Adipocyte (in vitro differentiated cells): ENCODE data around the gene FASTKD1.
"Not testable (repeated sequence)": the region's sequence is repeated elsewhere in the genome, so short reads cannot be mapped to it uniquely, and the experiment has no call there.

Experiments used
- DNase-seq: peaks from one replicate; pipeline ENCODE4 v3.0.0-alpha.2; 2015; ENCODE audit warnings: low read depth
- H3K27me3 ChIP-seq: replicated peaks from 2 replicates; pipeline ENCODE4 v1.7.0; 2013; ENCODE audit warnings: mild to moderate bottlenecking, low read length, moderate library complexity; ENCODE audit not compliant: control insufficient read depth, insufficient read depth
- H3K36me3 ChIP-seq: 2 replicates; pipeline ENCODE4 v1.7.0; 2013; ENCODE audit warnings: low read length, mild to moderate bottlenecking, moderate library complexity; ENCODE audit not compliant: control insufficient read depth, insufficient read depth, severe bottlenecking
- H3K4me1 ChIP-seq: 2 replicates; pipeline ENCODE4 v1.7.0; 2013; ENCODE audit warnings: mild to moderate bottlenecking, low read length, moderate library complexity; ENCODE audit not compliant: control insufficient read depth, insufficient read depth
- H3K4me3 ChIP-seq: 2 replicates; pipeline ENCODE4 v1.7.0; 2013; ENCODE audit warnings: mild to moderate bottlenecking, low read length, moderate library complexity
- H3K9ac ChIP-seq: 2 replicates; pipeline ENCODE4 v1.7.0; 2013; ENCODE audit warnings: mild to moderate bottlenecking, low read length, moderate library complexity
- H3K9me3 ChIP-seq: 2 replicates; pipeline ENCODE4 v1.7.0; 2013; ENCODE audit warnings: mild to moderate bottlenecking, low read length, moderate library complexity; ENCODE audit not compliant: control insufficient read depth

Gene FASTKD1

GRCh38 chr2:169584005-169584877 is 10.6 kb upstream of the FASTKD1 start, which contains the start of gene PPIG:
Gene PPIG, plus strand, starts transcription at chr2:169584351. Its CDS starts 19,691 bp downstream, at chr2:169604042.
- Histone ChIP-seq H3K9ac (peak within 1 kb of the TSS; percentile 98), H3K27me3 (no peaks in the 10 kb centered on the region), H3K9me3 (no peaks in the 10 kb centered on the region), H3K4me3 (peak within 1 kb of the TSS; percentile 92), H3K36me3 (no peaks in the 10 kb centered on the region), H3K4me1 (peaks cover 20% of the 10 kb centered on the region)
- DNase-seq = peak; percentile 97

DNA sequence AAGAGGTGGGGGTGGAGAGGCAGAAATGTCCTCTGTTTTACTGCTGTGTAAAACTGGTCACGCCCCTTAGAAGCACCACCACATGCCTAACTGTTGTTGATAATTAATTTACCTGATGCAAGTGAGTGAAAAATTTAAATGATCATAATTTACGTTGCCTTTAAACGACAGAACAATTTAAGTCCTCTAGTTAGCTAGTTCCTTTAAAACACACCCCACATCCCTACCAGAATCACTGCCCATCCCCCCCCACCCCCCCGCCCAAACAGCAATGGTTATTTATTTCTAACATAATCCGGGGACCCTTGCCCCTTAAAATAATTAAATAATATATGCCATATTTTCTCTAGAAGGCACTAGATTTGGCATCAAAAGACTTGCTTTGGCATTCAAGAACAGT is 9.9 kb upstream of the FASTKD1 start:
- Histone ChIP-seq H3K4me3 (peak overlapping the region; percentile 92), H3K36me3 (no peaks in the 10 kb centered on the region), H3K27me3 (no peaks in the 10 kb centered on the region), H3K4me1 (peaks cover 20% of the 10 kb centered on the region), H3K9ac (no peak overlapping the region), H3K9me3 (no peaks in the 10 kb centered on the region)
- no peak for DNase-seq

- peaks cover 20% of the 10 kb centered on the region for H3K4me1 ChIP-seq
- not testable (repeated sequence) for H3K9ac ChIP-seq, H3K36me3 ChIP-seq, DNase-seq, H3K9me3 ChIP-seq, H3K27me3 ChIP-seq, H3K4me3 ChIP-seq
Measured at GRCh38 chr2:169582552-169583266, 9.0 kb upstream of the FASTKD1 start.

DNA sequence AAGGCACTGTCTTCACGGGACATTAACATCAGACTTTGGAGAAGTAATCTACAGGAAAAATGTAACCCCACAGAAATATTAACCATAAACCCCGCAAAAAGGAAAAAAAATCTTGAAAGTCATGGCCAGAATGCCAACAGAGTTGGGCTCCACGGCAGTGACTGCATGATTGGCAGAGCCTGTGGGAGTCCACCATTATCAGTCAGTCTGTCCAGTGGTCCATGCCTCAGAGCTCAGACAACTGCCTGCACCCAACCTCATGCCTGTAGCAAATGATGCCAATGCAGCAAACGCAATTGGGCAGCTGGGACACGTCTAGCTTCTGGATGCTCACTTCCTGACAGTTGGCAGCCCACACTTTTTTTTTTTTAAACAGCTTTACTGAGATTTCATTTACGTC is 5.4 kb upstream of the FASTKD1 start:
- Histone ChIP-seq H3K9me3 (no peaks in the 10 kb centered on the region), H3K27me3 (no peaks in the 10 kb centered on the region), H3K9ac (no peak overlapping the region), H3K4me1 (peaks cover 3% of the 10 kb centered on the region), H3K36me3 (no peaks in the 10 kb centered on the region), H3K4me3 (no peak overlapping the region)
- no peak for DNase-seq

GRCh38 chr2:169575264-169575663 is 1.6 kb upstream of the FASTKD1 start:
- peaks cover 14% of the 10 kb centered on the region for H3K4me1 ChIP-seq
- H3K9me3 ChIP-seq, DNase-seq, H3K36me3 ChIP-seq, H3K4me3 ChIP-seq, H3K27me3 ChIP-seq, H3K9ac ChIP-seq: not testable (repeated sequence)

GRCh38 chr2:169574539-169574938 is 874 bp upstream of the FASTKD1 start:
- H3K4me3 ChIP-seq, DNase-seq, H3K36me3 ChIP-seq, H3K27me3 ChIP-seq, H3K9ac ChIP-seq, H3K9me3 ChIP-seq: not testable (repeated sequence)
- peaks cover 14% of the 10 kb centered on the region for H3K4me1 ChIP-seq

- DNase-seq = no peak
- H3K9me3 ChIP-seq = no peaks in the 10 kb centered on the region
- H3K27me3 ChIP-seq = no peaks in the 10 kb centered on the region
- peak overlapping the region; percentile 96 for H3K4me3 ChIP-seq
- peak overlapping the region; percentile 93 for H3K9ac ChIP-seq
- H3K36me3 ChIP-seq = no peaks in the 10 kb centered on the region
- peaks cover 14% of the 10 kb centered on the region for H3K4me1 ChIP-seq
Measured at GRCh38 chr2:169573974-169574299, 272 bp upstream of the FASTKD1 start.

DNA sequence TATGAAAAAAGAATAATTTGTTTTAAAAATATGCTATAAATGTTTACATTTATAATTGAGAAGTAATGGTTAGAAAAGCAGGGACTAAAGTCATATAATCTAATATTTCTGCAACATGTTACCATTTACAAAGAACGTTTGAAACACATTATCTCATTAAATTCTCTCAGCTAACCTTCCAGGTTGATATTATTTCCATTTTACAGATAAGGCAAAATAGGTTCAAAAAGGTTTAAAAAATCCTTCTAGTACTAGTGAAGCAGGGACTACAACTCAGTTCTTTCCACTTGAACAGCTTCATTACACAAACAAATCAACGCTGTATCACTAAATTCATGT is 875 bp downstream of the FASTKD1 start:
- H3K27me3 ChIP-seq = no peaks in the 10 kb centered on the region
- H3K4me3 ChIP-seq = peak overlapping the region; percentile 96
- no peaks in the 10 kb centered on the region for H3K36me3 ChIP-seq
- DNase-seq = no peak
- peak overlapping the region; percentile 93 for H3K9ac ChIP-seq
- H3K9me3 ChIP-seq = no peaks in the 10 kb centered on the region
- H3K4me1 ChIP-seq = peaks cover 14% of the 10 kb centered on the region

- H3K9me3 ChIP-seq = no peaks in the 10 kb centered on the region
- no peaks in the 10 kb centered on the region for H3K36me3 ChIP-seq
- no peak overlapping the region for H3K4me3 ChIP-seq
- DNase-seq = no peak
- H3K27me3 ChIP-seq = no peaks in the 10 kb centered on the region
- no peak overlapping the region for H3K9ac ChIP-seq
- H3K4me1 ChIP-seq = peaks cover 14% of the 10 kb centered on the region
Measured at GRCh38 chr2:169572189-169572588, 1.5 kb downstream of the FASTKD1 start.

DNA sequence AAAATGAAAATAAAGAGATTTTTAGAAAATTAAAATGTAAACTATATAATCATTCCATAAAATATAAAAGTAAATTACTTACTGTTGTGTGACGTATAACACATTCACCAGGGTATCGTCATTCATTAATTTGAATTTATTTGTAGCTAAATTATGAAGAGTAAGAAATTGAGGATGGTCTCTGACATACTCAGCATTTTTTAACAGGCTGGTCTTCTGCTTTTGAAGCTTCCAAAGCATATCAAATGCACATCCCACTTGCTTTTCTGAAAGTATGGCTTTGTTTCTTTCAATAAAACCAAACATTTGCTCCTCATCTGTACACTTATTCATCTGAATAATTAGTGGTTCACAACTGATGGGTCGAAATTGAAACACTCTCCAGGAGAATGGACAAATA is 2.1 kb downstream of the FASTKD1 start:
- DNase-seq = no peak
- Histone ChIP-seq H3K27me3 (no peaks in the 10 kb centered on the region), H3K4me3 (no peak overlapping the region), H3K36me3 (no peaks in the 10 kb centered on the region), H3K9me3 (no peaks in the 10 kb centered on the region), H3K4me1 (peaks cover 14% of the 10 kb centered on the region), H3K9ac (no peak overlapping the region)

DNA sequence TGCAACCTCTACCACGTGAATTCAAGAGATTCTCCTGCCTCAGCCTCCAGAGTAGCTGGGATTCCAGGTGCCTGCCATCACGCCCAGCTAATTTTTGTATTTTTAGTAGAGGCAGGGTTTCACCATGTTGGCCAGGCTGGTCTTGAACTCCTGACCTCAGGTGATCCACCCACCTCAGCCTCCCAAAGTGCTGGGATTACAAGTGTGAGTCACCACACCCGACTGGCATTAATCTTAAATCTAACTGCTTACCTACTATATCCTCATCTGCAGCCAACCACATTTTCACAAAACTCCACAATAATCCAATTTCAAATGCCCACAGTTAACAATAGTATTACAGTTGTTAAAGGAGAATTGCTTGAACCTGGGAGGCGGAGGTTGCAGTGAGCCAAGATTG is 2.9 kb downstream of the FASTKD1 start:
- not testable (repeated sequence) for H3K36me3 ChIP-seq, DNase-seq, H3K9me3 ChIP-seq, H3K4me3 ChIP-seq, H3K9ac ChIP-seq, H3K27me3 ChIP-seq
- peaks cover 14% of the 10 kb centered on the region for H3K4me1 ChIP-seq
